Muscle of leg (tissue), 11 donors: ENCODE results near the gene MGLL. TPM values are rescaled to one million over a fixed set of nuclear protein-coding genes. Genes with fewer than 3 reads are reported as not detected.

Experiments used
- DNase-seq: peaks from one replicate; pipeline ENCODE4 v3.0.0; 2013
- H3K27ac ChIP-seq: one replicate; pipeline ENCODE4 v1.5.1; 2013; ENCODE audit warnings: mild to moderate bottlenecking, low read length, control low read depth
- H3K27me3 ChIP-seq: one replicate; pipeline ENCODE4 v1.6.1; 2013; ENCODE audit warnings: low read length; ENCODE audit not compliant: control insufficient read depth, insufficient read depth
- H3K36me3 ChIP-seq: one replicate; pipeline ENCODE4 v1.6.1; 2013; ENCODE audit warnings: low read length; ENCODE audit not compliant: control insufficient read depth, insufficient read depth
- H3K4me1 ChIP-seq: one replicate; pipeline ENCODE4 v1.6.1; 2013; ENCODE audit warnings: low read length; ENCODE audit not compliant: control insufficient read depth, insufficient read depth
- H3K4me3 ChIP-seq: one replicate; pipeline ENCODE4 v1.5.1; 2013; ENCODE audit warnings: low read length, control low read depth
- H3K9me3 ChIP-seq: replicated peaks from 2 replicates; pipeline ENCODE4 v1.6.1; 2013; ENCODE audit warnings: low read depth, low read length; ENCODE audit not compliant: control insufficient read depth
- WGBS: methylation state at CpG from one replicate; pipeline ENCODE4 v1.1.5; 2013; ENCODE audit warnings: missing lambda C conversion rate; ENCODE audit not compliant: insufficient coverage; 5-methylcytosine and 5-hydroxymethylcytosine counted together
- polyA plus RNA-seq, 8 donors: library from polyadenylated mRNA; unstranded; fragments of 120-200 nt; gene quantifications; one replicate each; pipeline versions ENCODE4 v1.2.1 to v1.2.3, GENCODE V29; 2013; ENCODE audit warnings: inconsistent platforms in 1 of 8, low replicate concordance in 1 of 8; ENCODE audit not compliant: insufficient read length in 8 of 8, insufficient read depth in 1 of 8
- total RNA-seq: library from RNA; stranded (reverse); fragments of 120-200 nt; gene quantifications from one replicate; pipeline ENCODE4 v1.2.4, GENCODE V29; 2013

The MGLL gene
- total and polyA plus RNA-seq, 9 donors: 18.1 to 25.7 (median 22.3) TPM

DNA sequence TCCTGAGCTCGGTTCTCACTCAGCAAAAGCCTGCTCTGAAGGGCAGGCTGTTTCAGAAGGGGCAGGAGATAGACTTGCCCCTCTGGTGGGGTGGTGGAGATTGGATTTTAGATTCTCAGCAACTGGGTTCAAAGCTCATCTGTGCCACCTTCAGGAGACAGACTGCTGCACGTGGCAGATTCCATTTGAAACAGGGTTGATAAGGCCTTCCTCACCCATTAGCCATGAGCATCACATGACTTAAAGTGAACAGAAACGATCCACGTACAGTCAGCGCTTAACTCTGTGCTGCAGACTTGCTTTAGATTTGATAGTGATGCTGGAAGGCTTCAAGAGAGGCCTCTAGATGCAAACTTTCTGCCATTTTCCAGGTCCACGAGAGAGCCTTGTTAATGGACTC lies 35.0 kb upstream of the MGLL start:
- Histone ChIP-seq H3K4me1 (peaks cover 2% of the 10 kb centered on the region), H3K9me3 (no peaks in the 10 kb centered on the region), H3K27me3 (no peaks in the 10 kb centered on the region), H3K36me3 (no peaks in the 10 kb centered on the region), H3K27ac (no peak overlapping the region), H3K4me3 (no peak overlapping the region)
- no peak for DNase-seq
- 75% methylated on average over 2 of the region's 6 CpGs for WGBS

DNA sequence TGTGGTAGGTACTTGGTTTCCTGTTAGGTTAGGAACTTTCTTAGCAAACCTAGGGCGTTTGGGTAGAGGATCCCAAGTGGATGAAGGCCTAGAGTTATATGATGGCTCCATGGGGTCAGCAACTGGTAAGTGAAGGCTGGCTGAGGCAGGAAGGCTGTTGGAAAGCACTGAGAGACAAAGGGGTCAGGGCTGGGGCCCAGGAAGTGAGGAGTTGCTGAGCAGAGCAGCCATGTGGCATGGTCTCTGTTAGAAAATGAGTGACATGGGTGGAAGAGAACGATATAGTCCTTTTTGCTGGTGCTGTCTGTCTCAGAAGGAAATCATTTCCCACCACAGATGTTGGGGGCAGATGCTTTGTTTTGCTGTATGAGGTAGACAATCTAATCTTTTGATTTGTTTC lies 34.5 kb upstream of the MGLL start:
- no peak overlapping the region for H3K27ac ChIP-seq
- WGBS: no CpG with 5 or more reads among the region's 2 CpGs
- no peaks in the 10 kb centered on the region for H3K27me3 ChIP-seq
- peaks cover 2% of the 10 kb centered on the region for H3K4me1 ChIP-seq
- H3K36me3 ChIP-seq: no peaks in the 10 kb centered on the region
- H3K4me3 ChIP-seq: no peak overlapping the region
- no peaks in the 10 kb centered on the region for H3K9me3 ChIP-seq
- no peak for DNase-seq

DNA sequence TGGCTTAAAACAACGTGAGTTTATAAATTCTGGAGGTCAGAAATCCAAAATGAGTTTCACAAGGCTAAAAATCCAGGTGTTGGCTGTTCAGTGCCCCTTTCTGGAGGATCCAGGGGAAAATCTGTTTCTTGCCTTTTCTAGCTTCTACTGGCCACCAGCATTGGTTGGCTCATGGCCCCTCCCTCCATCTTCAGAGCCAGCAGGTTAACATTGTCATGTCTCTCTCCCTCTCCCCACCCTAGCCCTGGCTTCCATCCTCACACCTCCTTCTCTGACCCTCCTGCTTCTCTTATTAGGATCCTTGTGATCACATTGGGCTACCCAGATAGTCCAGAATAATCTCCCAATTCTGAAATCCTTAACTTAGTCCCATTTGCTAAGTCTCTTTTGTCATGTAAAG lies 32.9 kb upstream of the MGLL start:
- Histone ChIP-seq H3K36me3 (no peaks in the 10 kb centered on the region), H3K27me3 (no peaks in the 10 kb centered on the region), H3K4me1 (peaks cover 2% of the 10 kb centered on the region), H3K9me3 (no peaks in the 10 kb centered on the region), H3K27ac (no peak overlapping the region), H3K4me3 (no peak overlapping the region)
- no peak for DNase-seq
- WGBS: 33% methylated on average over 1 of the region's 1 CpG

DNA sequence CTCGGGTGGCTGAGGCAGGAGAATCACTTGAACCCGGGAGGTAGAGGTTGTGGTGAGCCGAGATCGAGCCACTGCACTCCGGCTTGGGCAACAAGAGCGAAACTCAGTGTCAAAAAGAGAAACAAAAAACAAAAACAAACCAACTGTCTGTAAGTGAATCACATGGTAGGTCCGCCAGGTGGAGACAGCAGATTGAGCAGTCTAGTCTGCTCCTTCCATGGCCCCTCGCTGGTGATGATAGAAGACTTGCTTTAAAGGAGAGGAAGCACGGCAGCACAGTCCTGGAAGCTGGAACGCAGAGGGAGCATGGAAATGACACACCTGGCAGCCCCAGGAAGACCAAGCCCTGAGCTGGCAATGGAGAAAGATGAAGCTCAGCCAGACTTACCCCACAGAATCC lies 31.4 kb upstream of the MGLL start:
- no peaks in the 10 kb centered on the region for H3K36me3 ChIP-seq
- peaks cover 10% of the 10 kb centered on the region for H3K4me1 ChIP-seq
- no peak overlapping the region for H3K27ac ChIP-seq
- H3K9me3 ChIP-seq: no peaks in the 10 kb centered on the region
- H3K4me3 ChIP-seq: no peak overlapping the region
- DNase-seq: no peak
- WGBS: 86% methylated on average over 4 of the region's 10 CpGs
- H3K27me3 ChIP-seq: no peaks in the 10 kb centered on the region

DNA sequence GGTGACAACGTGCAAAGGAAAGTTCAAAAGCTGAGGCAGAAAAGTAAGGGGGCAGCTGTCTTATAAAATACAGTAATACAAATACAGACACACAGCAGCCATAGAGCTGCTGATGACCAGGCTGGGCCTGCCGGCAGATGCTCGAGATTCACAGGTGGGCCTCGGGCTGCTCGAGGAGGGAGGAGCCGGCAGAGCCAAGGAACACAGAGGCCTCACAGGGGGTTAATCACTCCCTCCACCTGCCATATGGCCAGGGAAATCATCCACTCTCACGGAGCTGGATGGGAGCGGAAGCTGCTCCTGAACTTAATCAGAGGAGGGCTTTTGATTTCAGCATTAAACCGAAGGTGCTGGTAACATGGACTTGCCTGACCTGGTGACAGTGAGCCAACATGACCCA lies 29.6 kb upstream of the MGLL start:
- Histone ChIP-seq H3K27ac (no peak overlapping the region), H3K9me3 (no peaks in the 10 kb centered on the region), H3K36me3 (no peaks in the 10 kb centered on the region), H3K4me3 (no peak overlapping the region), H3K4me1 (peaks cover 11% of the 10 kb centered on the region), H3K27me3 (no peaks in the 10 kb centered on the region)
- 30% methylated on average over 2 of the region's 9 CpGs for WGBS
- no peak for DNase-seq

DNA sequence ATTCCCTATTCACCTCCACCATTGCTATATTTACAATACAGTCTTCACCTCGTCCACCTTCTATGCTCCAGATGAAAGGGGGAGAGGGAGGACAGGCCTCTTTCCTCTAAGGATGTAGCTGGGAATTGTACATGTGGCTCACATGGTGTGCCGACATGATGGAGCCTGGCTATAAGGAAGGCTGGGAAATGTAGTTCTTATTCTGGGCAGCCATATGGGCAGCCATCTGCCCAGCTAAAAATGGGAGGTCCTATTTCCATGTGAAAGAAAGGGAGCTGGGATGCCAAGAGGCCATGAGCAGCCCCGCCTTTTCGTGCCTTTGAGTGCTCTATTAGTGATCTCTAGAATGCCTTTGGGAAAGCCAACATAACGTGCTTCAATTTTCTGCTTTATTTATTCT lies 27.1 kb upstream of the MGLL start:
- H3K9me3 ChIP-seq: no peaks in the 10 kb centered on the region
- no peak overlapping the region for H3K4me3 ChIP-seq
- H3K4me1 ChIP-seq: peaks cover 11% of the 10 kb centered on the region
- WGBS: 86% methylated on average over 4 of the region's 5 CpGs
- H3K27me3 ChIP-seq: no peaks in the 10 kb centered on the region
- H3K36me3 ChIP-seq: no peaks in the 10 kb centered on the region
- peak; percentile 53 for DNase-seq
- H3K27ac ChIP-seq: peak overlapping the region; percentile 32

DNA sequence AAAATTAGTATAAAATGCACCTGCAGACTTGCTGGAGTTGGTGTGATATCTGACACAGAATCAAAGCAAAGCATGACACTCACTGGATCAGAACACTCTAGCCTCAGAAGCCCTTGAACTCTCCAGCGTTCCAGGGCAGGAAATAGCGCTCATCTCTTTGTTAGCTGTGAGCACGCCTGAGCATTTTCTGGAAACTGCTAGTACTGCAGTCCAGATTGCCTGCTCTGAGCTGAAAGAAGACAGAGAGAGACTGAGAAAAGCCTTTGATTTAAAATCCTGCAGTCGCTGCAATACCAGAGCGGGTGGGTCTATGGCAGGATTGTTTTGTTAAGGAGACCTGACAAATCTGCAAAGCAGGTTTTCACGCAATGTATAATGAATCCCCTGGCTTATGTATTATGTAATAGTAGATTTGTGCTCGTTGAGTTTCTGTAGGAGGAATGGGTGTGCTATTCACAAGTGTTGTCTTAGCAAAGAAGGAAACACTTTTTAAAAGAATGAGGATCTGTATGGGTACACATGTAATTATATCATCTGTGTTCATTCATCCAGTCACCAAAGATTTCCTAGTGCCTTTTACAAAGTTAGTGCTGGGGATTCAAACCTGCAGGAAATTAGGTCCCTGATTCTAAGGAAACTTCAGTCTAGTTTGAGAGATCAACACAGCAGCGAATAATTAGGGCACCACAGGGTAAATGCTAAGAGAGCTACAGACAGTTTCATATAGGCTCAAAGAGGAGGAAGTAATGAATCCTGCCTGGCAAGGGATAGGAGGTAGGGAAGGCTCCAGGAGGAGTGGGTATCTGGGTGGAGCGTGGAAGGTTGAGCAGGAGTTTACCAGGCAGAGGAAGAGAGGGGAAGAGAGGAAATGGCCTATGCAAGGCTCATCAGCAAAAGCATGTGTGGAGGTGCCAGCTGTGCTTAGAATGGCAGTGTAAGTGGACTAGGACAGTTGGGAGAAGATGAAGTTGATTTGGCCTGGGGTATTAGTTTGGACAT lies 26.1 kb upstream of the MGLL start:
- H3K9me3 ChIP-seq: no peaks in the 10 kb centered on the region
- H3K4me3 ChIP-seq: no peak overlapping the region
- H3K27ac ChIP-seq: peak overlapping the region; percentile 9
- H3K27me3 ChIP-seq: no peaks in the 10 kb centered on the region
- peaks cover 11% of the 10 kb centered on the region for H3K4me1 ChIP-seq
- H3K36me3 ChIP-seq: no peaks in the 10 kb centered on the region
- WGBS: 37% methylated on average over 9 of the region's 9 CpGs
- DNase-seq: peak; percentile 83

DNA sequence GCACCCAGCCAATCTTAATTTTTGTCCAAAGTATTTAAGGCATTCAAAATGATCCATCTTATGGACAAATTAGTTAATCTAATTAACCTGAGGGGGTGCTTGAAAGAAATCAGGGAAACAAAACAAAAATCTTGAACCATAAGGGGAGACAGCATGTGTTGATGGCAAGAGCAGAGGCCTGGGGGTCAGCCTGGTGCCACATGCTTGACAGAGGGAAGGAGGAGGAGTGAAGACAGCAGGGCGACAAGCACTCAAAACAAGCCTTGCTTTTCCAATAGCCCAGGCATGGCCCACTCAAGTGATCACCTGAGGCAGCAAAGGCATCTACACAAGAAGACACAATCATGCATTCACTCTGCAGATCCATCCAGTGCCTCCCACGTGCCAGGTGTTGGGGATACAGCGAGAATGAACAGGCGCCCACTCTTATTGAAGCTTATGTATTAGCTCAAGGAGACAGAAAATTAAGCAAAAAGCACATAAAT lies 25.0 kb upstream of the MGLL start:
- H3K27ac ChIP-seq: no peak overlapping the region
- no peak overlapping the region for H3K4me3 ChIP-seq
- no peaks in the 10 kb centered on the region for H3K36me3 ChIP-seq
- no peaks in the 10 kb centered on the region for H3K9me3 ChIP-seq
- DNase-seq: no peak
- WGBS: no CpG with 5 or more reads among the region's 4 CpGs
- peaks cover 11% of the 10 kb centered on the region for H3K4me1 ChIP-seq
- no peaks in the 10 kb centered on the region for H3K27me3 ChIP-seq

DNA sequence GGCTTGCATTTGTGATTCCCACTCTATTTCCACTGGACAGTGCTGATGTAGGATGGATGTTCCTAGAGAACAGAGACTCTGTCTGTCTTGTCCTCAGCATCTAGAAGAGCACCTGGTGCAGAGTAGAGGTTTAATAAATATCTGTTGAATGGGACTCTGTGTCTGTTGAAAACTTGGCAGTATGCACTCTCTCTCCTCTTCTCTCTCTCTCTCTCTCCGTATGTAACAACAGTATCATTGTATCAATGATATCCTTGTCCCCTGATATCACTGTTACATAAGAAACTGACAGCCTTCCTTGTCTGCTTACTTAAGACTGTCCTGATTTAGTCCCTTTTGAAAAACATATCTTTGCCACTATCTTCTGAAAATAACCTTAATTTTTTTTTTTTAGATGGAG lies 24.3 kb upstream of the MGLL start:
- Histone ChIP-seq H3K36me3 (no peaks in the 10 kb centered on the region), H3K27me3 (no peaks in the 10 kb centered on the region), H3K4me3 (no peak overlapping the region), H3K4me1 (peaks cover 11% of the 10 kb centered on the region), H3K27ac (no peak overlapping the region), H3K9me3 (no peaks in the 10 kb centered on the region)
- no peak for DNase-seq
- no CpG with 5 or more reads among the region's 1 CpG for WGBS

DNA sequence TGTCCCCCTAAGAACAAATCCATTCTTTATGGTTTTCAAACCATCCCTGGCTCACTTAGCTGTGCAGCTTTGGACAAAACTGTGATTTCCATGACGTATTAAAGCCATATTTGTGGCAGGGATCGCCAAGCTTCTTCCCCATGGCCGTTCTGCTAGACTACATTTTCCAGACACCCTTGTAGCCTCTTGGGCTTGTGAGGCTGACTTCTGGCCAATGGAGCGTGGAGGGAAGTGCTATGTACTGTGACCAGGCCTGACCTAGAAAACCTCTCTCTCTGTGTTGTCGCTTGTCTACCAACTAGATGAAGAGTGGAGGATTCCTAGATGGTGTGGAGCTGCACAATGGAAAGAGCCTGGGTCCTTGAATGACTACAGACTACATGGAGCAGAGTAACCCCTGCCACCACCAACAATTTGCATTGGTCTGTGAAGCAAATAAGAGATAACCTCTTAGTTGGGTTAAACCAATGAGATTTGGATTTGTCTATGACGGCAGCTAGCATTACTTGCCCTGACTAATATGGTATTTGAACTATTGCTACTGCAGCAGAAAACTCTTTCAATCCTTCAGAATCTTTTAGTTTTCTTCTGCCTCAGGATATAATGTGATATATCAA lies 22.1 kb upstream of the MGLL start:
- WGBS: 82% methylated on average over 3 of the region's 6 CpGs
- no peak overlapping the region for H3K27ac ChIP-seq
- H3K9me3 ChIP-seq: no peaks in the 10 kb centered on the region
- H3K4me3 ChIP-seq: no peak overlapping the region
- H3K4me1 ChIP-seq: peaks cover 8% of the 10 kb centered on the region
- H3K27me3 ChIP-seq: no peaks in the 10 kb centered on the region
- no peaks in the 10 kb centered on the region for H3K36me3 ChIP-seq
- no peak for DNase-seq
